ENCODE measurements around the gene PLA1A.
"Not testable (repeated sequence)": the region's sequence is repeated elsewhere in the genome, so short reads cannot be mapped to it uniquely, and the experiment has no call there.

The PLA1A gene

DNA sequence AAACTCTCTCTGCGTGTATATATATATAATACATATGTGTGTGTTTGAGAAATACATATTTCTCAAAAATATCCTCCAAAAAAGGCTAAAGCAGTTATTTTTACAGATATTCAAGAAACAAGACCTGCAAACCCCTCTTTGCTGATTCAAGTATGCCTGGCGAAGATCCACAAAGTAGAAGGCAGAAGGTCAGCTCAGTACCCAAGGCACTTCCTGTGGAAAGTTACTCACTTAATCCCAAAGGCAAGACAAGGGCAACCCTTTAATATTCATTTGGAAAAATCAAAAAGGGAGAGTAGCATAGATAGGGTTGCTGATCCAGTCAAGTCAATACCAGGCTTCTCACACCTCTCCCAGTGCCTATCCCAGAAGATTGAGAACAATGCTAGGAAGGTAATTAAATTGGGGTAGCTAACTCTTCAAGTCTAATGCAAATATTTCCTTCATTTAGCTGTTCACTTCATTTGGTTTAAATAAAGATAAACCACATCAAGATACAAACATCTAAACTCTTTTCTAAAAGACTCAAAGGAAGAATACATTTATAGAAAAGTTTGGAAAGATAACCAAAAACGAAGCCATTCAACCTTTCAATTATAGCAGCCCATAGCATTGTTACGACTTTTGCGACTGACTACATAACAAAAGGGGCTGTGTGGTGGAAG, 72.4 kb downstream of the PLA1A start:
- DNase-seq = no peak

DNA sequence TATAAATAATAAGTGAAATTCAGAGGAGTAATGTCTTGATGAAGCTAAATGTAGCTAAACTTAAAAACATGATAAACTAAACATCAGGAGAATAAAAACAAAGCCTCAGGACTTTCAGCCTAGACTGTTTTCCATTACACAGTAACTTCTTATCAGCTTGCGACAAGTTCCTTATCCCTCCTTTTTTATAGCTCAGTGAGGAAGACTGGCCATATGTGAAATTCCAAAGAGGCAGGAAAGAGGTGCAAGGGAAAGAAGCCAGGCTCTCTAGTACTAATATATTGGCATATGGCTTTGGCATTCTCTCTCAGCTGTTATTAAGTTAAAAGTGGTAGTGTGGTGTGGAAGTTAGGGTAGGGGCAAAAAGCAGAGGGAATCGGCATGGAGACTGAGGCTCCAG, 75.1 kb downstream of the PLA1A start:
- DNase-seq = no peak

DNA sequence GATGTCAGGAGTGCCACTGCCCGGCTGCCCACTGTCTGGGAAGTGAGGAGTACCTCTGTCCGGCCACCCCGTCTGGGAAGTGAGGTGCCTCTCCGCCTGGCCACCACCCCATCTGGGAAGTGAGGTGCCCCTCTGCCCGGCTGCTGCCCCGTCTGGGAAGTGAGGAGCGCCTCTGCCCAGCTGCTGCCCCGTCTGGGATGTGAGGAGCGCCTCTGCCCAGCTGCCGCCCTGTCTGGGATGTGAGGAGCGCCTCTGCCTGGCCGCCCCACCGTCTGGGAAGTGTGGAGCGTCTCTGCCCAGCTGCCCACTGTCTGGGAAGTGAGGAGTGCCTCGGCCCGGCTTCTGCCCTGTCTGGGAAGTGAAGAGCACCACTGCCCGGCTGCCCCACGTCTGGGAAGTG, 76.2 kb downstream of the PLA1A start:
- DNase-seq = no peak

DNA sequence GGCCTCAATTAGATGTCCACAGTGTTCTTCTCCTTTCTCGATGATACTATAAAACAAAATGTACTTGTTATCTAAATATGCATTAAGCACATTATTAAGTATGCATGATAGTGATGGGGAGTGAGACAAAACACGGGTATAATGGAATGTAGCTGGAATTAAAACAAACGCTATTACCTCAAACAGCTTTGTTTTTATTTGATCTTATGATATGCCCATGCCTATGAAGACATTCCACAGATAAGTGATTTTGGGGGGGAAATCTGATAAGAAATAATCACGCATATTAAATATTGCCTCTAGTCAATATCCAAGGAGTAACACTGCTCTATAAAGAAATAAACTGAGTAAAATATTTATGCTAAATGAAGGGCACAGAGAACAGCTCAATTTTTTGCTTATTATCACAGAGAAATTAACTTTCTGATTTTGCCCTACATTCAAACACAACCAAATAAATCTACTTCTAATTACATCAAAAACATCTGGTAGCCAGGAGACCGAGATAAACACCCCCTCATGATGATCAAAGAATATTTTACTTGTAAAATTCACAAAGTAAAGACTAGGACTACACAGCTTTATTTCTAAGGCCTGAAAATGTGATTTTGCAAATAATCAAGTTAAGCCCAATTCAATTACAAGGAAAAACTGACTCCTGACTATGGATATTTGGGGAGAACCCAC, 77.6 kb downstream of the PLA1A start:
- no peak for DNase-seq

GRCh38 chr3:119676020-119676419, 78.3 kb downstream of the PLA1A start:
- DNase-seq = no peak

DNA sequence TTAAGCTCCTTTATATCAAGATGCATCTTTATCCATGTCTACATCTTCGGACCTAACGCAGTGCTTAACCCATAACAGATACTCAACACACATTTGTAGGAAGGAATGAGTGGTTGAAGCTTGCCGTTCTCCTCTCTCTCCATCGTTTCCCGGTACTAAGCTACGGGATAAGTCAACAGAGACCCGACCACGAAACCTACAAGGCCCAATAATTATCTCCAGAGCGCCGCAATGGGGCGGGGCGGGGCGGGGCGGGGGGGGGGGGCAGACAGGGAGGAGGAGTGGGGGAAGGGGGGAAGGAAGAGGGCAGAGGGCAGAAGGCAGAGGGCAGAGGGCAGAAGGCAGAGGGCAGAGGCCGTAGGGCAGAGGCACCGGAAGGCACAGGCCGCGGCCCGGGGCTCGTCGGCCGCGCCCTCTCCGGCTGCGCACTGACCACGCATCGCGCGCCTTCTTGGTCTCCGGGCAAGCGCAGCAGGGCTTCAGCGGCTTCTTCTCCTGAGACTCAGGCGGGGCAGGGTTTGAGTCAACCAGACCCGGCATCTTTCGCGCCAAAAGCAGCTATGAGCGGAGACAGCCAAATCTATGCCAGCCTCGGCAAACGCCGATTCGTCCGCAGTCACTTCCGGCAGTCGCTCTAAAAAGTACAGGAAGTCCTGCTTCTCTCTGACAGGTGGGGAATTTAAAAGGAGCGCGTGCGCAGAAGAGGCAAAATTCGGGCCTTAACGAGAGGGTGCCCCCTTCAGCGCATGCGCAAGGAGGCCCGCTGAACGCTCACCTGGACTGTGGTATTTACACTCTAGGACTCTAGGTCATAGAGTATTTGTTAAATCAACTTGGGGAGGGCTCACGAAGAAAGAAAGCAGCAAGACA, 79.3 kb downstream of the PLA1A start, which contains the start of gene COX17:
TSS of gene COX17 (minus strand) at position 636 of the 870 bp plus-strand sequence. CDS start at position 540, 96 bp downstream.
- DNase-seq = peak; percentile 98

- no peak for DNase-seq
Measured at GRCh38 chr3:119677641-119677934, 79.9 kb downstream of the PLA1A start.

DNA sequence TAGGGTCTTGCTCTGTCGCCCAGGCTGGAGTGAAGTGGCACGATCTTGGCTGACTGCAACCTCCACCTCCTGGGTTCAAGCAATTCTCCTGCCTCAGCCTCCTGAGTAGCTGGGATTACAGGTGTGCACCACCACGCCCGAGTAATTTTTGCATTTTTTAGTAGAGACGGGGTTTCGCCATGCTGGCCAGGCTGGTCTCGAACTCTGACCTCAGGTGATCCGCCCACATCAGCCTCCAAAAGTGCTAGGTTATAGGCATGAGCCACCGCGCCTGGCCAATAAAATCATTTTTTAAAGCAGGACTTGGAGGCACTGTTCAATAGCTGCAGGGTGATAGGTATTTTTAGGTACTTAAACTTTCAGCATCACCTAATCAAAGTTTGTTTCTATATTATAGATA, 80.5 kb downstream of the PLA1A start:
- DNase-seq = not testable (repeated sequence)

Data from activated CD4-positive, alpha-beta T cell treated with anti-CD3 and anti-CD28 coated beads, Interleukin-10, Interleukin-2, amounts not matched to agents 100 ng/mL and 50 ng/mL, durations not matched to agents 16 hours and 8 hours (primary cell).